ENCODE measurements around the gene CARS2. TPM values are rescaled to one million over a fixed set of nuclear protein-coding genes. Genes with fewer than 3 reads are reported as not detected.
"Not testable (repeated sequence)": the region's sequence is repeated elsewhere in the genome, so short reads cannot be mapped to it uniquely, and the experiment has no call there.

The CARS2 gene
- 73.4 TPM for polyA plus RNA-seq (ENCODE audit: insufficient read length)

GRCh38 chr13:110705826-110706569, at the start of gene CARS2:
Gene CARS2, minus strand, starts transcription at chr13:110706116. Its CDS starts 23 bp downstream, at chr13:110706093.
- peak; percentile 94 for DNase-seq

GRCh38 chr13:110748271-110748670, 42.4 kb upstream of the CARS2 start:
- DNase-seq = no peak

- no peak for DNase-seq
These were observed 40.5 kb upstream of the CARS2 start for GRCh38 chr13:110746438-110746837.

- DNase-seq = no peak
These were observed 37.8 kb upstream of the CARS2 start for GRCh38 chr13:110743687-110744086.

- no peak for DNase-seq
These were observed 31.6 kb upstream of the CARS2 start for GRCh38 chr13:110737555-110737954.

- no peak for DNase-seq
These were observed 28.6 kb upstream of the CARS2 start for GRCh38 chr13:110734561-110734960.

- DNase-seq = no peak
These were observed 25.2 kb upstream of the CARS2 start for GRCh38 chr13:110731072-110731471.

- DNase-seq = no peak
These were observed 20.8 kb upstream of the CARS2 start for GRCh38 chr13:110726726-110727125.

GRCh38 chr13:110726153-110726552, 20.2 kb upstream of the CARS2 start:
- DNase-seq = not testable (repeated sequence)

GRCh38 chr13:110723598-110723997, 17.7 kb upstream of the CARS2 start:
- no peak for DNase-seq

GRCh38 chr13:110722971-110723370, 17.1 kb upstream of the CARS2 start:
- DNase-seq = no peak

- DNase-seq = no peak
These were observed 13.3 kb upstream of the CARS2 start for GRCh38 chr13:110719036-110719710.

GRCh38 chr13:110716247-110716515, 10.3 kb upstream of the CARS2 start:
- no peak for DNase-seq

GRCh38 chr13:110715395-110716246, 9.7 kb upstream of the CARS2 start:
- peak; percentile 99 for DNase-seq

GRCh38 chr13:110714797-110715394, 9.0 kb upstream of the CARS2 start:
- DNase-seq = peak; percentile 79

- peak; percentile 50 for DNase-seq
These were observed 8.3 kb upstream of the CARS2 start for GRCh38 chr13:110713981-110714796.

GRCh38 chr13:110713642-110713952, 7.7 kb upstream of the CARS2 start, which contains the start of gene ING1:
Gene ING1, plus strand, starts transcription at chr13:110713700. Its CDS starts 450 bp downstream, at chr13:110714150.
- no peak for DNase-seq

GRCh38 chr13:110712849-110713641, 7.1 kb upstream of the CARS2 start:
- peak; percentile 99 for DNase-seq

GRCh38 chr13:110712081-110712848, 6.3 kb upstream of the CARS2 start:
- peak; percentile 94 for DNase-seq
